OCI-LY7 (cell line): ENCODE measurements around the gene MAP3K6. TPM values are rescaled to one million over a fixed set of nuclear protein-coding genes. Genes with fewer than 3 reads are reported as not detected.

Experiments
- BruUV-seq: library from RNA; stranded (reverse); fragments of 400-500 nt; replicated peaks from 2 replicates; lab custom pipeline; 2021; lab: Mats Ljungman, UMichigan
- CTCF ChIA-PET: fragments of 300-600 bp; sonication (Branson Sonifier 250); formaldehyde crosslinking; loops from one replicate; lab custom pipeline; 2022; ENCODE audit warnings: antibody characterized with exemption; ENCODE audit not compliant: unreplicated experiment; lab: Charles Lee
- POLR2A ChIA-PET: fragments of 300-600 bp; sonication (Branson Sonifier 250); formaldehyde crosslinking; loops from one replicate; lab custom pipeline; 2022; ENCODE audit warnings: antibody characterized with exemption; lab: Charles Lee
- DNase-seq: peaks from one replicate; pipeline ENCODE4 v3.0.0-alpha.2; 2015; ENCODE audit warnings: low spot score
- H2AFZ ChIP-seq: fragments of 200-600 bp; sonication (generic), shearing (Covaris generic); 2 replicates; pipeline ENCODE4 v1.6.1; 2014; ENCODE audit warnings: mild to moderate bottlenecking, antibody characterized with exemption, low read length, moderate library complexity
- H3K27ac ChIP-seq: fragments of 200-600 bp; sonication (generic); 2 replicates; pipeline ENCODE4 v1.5.1; 2014; ENCODE audit warnings: mixed run types, low read depth, mild to moderate bottlenecking, moderate library complexity, low read length, inconsistent platforms; ENCODE audit not compliant: poor library complexity, severe bottlenecking
- H3K36me3 ChIP-seq: fragments of 200-600 bp; sonication (generic); 2 replicates; pipeline ENCODE4 v1.6.1; 2014; ENCODE audit warnings: mild to moderate bottlenecking, antibody characterized with exemption, low read length, moderate library complexity, mixed read lengths; ENCODE audit not compliant: insufficient read depth
- H3K4me1 ChIP-seq: fragments of 200-600 bp; sonication (generic); 2 replicates; pipeline ENCODE4 v1.5.1; 2014; ENCODE audit warnings: mild to moderate bottlenecking, low read length; ENCODE audit not compliant: insufficient read depth, poor library complexity, severe bottlenecking
- H3K4me2 ChIP-seq: fragments of 200-600 bp; sonication (generic); 2 replicates; pipeline ENCODE4 v1.6.1; 2014; ENCODE audit warnings: mild to moderate bottlenecking, low read length
- H3K4me3 ChIP-seq: fragments of 200-600 bp; sonication (generic); 2 replicates; pipeline ENCODE4 v1.5.1; 2014; ENCODE audit warnings: mild to moderate bottlenecking, low read depth, low read length; ENCODE audit not compliant: poor library complexity, severe bottlenecking
- H3K79me2 ChIP-seq: fragments of 200-600 bp; sonication (generic); 2 replicates; pipeline ENCODE4 v1.6.1; 2016; ENCODE audit warnings: low read depth, mild to moderate bottlenecking, low read length, moderate library complexity, mixed read lengths; ENCODE audit not compliant: insufficient read depth
- H3K9me2 ChIP-seq: fragments of 200-600 bp; sonication (generic); 2 replicates; pipeline ENCODE4 v1.6.1; 2016; ENCODE audit warnings: mild to moderate bottlenecking, low read length, mixed read lengths; ENCODE audit not compliant: insufficient read depth
- H3K9me3 ChIP-seq: fragments of 200-600 bp; sonication (generic); 2 replicates; pipeline ENCODE4 v1.6.1; 2014; ENCODE audit warnings: mild to moderate bottlenecking, mixed run types, low read length, mixed read lengths
- H4K20me1 ChIP-seq: fragments of 200-600 bp; sonication (generic); 2 replicates; pipeline ENCODE4 v1.6.1; 2014; ENCODE audit warnings: mild to moderate bottlenecking, antibody characterized with exemption, low read length, moderate library complexity, mixed read lengths; ENCODE audit not compliant: insufficient read depth
- CTCF ChIP-seq: fragments of 200-600 bp; sonication (generic); conservative IDR thresholded peaks from 2 replicates; pipeline ENCODE4 v1.5.1; 2014; ENCODE audit warnings: mild to moderate bottlenecking, antibody characterized with exemption, low read length, moderate library complexity, mixed read lengths
- EZH2phosphoT487 ChIP-seq: fragments of 200-600 bp; sonication (generic); IDR thresholded peaks from 2 replicates; pipeline ENCODE4 v1.6.1; 2018; ENCODE audit warnings: low read depth, borderline replicate concordance, mild to moderate bottlenecking, mixed run types, antibody characterized with exemption, low read length, moderate library complexity, mixed read lengths
- intact Hi-C: fragments of 100-400 bp; cut with micrococcal nuclease; formaldehyde crosslinking; loops from one replicate; pipeline ENCODE4 v1.10.0; 2022; ENCODE audit not compliant: unreplicated experiment
- total RNA-seq, 2 experiments: library from RNA; depleted of rRNA in 1 of 2; stranded (reverse); fragments of >200 nt in 1 of 2; shearing (Covaris generic) in 1 of 2; gene quantifications; 2 replicates each; pipeline ENCODE4 v1.2.3, GENCODE V29; 2014 to 2022

MAP3K6 gene
- total RNA-seq, 2 experiments from 2014 or later: 5.9 to 8.0 TPM

GRCh38 chr1:27395441-27396195 lies 28.9 kb upstream of the MAP3K6 start:
- TF ChIP-seq CTCF: peak; percentile 99
- TF ChIP-seq EZH2phosphoT487: no peak
- intact Hi-C loops: loop anchor here (1.0 kb wide), 3 partner anchors 38 to 211 kb away; no protein-coding TSS in a partner anchor
- no peaks in the 10 kb centered on the region for H3K9me2 ChIP-seq
- H3K9me3 ChIP-seq: no peaks in the 10 kb centered on the region
- H3K36me3 ChIP-seq: no peaks in the 10 kb centered on the region
- no peak overlapping the region for H3K4me2 ChIP-seq
- no peak overlapping the region for H3K27ac ChIP-seq
- H4K20me1 ChIP-seq: no peaks in the 10 kb centered on the region
- CTCF ChIA-PET: no interaction called here
- no TSS peak for BruUV-seq
- POLR2A ChIA-PET: interaction anchor here (0.6 to 0.7 kb wide), 2 partner anchors 32 to 235 kb away, joined by 3 to 4 read pairs; no protein-coding TSS in a partner anchor
- no peaks in the 10 kb centered on the region for H3K79me2 ChIP-seq
- H3K4me3 ChIP-seq: no peak overlapping the region
- peaks cover 13% of the 10 kb centered on the region for H3K4me1 ChIP-seq
- peak; percentile 89 for DNase-seq
- 0 out of 2 replicates have a peak overlapping the region, but pooled peaks have one; percentile 8 for H2AFZ ChIP-seq

GRCh38 chr1:27394925-27395324 lies 28.2 kb upstream of the MAP3K6 start:
- H2AFZ ChIP-seq: no peak overlapping the region
- H3K27ac ChIP-seq: no peak overlapping the region
- TF ChIP-seq EZH2phosphoT487 (no peak), CTCF (no peak)
- no peak for DNase-seq
- intact Hi-C loops: loop anchor here (1.0 to 5.0 kb wide), 5 partner anchors 38 to 293 kb away; partner anchors contain the start of gene SYTL1
- ChIA-PET CTCF (no interaction called here), POLR2A (no interaction called here)
- no peaks in the 10 kb centered on the region for H3K9me3 ChIP-seq
- H3K4me3 ChIP-seq: no peak overlapping the region
- BruUV-seq: no TSS peak
- no peaks in the 10 kb centered on the region for H4K20me1 ChIP-seq
- H3K79me2 ChIP-seq: no peaks in the 10 kb centered on the region
- H3K9me2 ChIP-seq: no peaks in the 10 kb centered on the region
- no peak overlapping the region for H3K4me2 ChIP-seq
- no peaks in the 10 kb centered on the region for H3K36me3 ChIP-seq
- H3K4me1 ChIP-seq: peaks cover 13% of the 10 kb centered on the region

DNA sequence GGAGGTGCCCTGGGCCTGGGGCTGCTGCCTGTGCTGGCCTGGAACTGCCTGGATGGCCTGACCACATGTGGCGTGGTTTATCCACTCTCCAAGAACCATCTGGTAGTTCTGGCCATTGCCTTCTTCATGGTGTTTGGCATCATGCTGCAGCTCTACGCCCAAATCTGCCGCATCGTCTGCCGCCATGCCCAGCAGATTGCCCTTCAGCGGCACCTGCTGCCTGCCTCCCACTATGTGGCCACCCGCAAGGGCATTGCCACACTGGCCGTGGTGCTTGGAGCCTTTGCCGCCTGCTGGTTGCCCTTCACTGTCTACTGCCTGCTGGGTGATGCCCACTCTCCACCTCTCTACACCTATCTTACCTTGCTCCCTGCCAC lies 27.5 kb upstream of the MAP3K6 start:
- Histone ChIP-seq H4K20me1 (no peaks in the 10 kb centered on the region), H3K79me2 (no peaks in the 10 kb centered on the region), H3K4me2 (no peak overlapping the region), H3K4me3 (no peak overlapping the region), H2AFZ (no peak overlapping the region), H3K27ac (no peak overlapping the region), H3K9me3 (no peaks in the 10 kb centered on the region), H3K36me3 (no peaks in the 10 kb centered on the region), H3K9me2 (no peaks in the 10 kb centered on the region), H3K4me1 (peaks cover 13% of the 10 kb centered on the region)
- BruUV-seq: no TSS peak
- DNase-seq: no peak
- CTCF ChIA-PET: no interaction called here
- POLR2A ChIA-PET: no interaction called here
- TF ChIP-seq CTCF: no peak
- no peak for TF ChIP-seq EZH2phosphoT487
- intact Hi-C loops: loop anchor here (5.0 kb wide), 2 partner anchors 52 to 292 kb away; partner anchors contain the start of gene SYTL1
